Naive thymus-derived CD4-positive, alpha-beta T cell (primary cell): ENCODE measurements around the gene SLC35B4. TPM values are rescaled to one million over a fixed set of nuclear protein-coding genes. Genes with fewer than 3 reads are reported as not detected.

ENCODE experiments used
- ATAC-seq: fragments of 150-1000 bp; cut with Tn5 transposase; 2 replicates; pipeline ENCODE4 v1.10.0; 2021; ENCODE audit warnings: mild to moderate bottlenecking, moderate library complexity
- CTCF ChIA-PET: fragments of 350-600 bp; sonication (Branson Sonifier 250); formaldehyde crosslinking; loops from one replicate; lab custom pipeline; 2021; ENCODE audit warnings: antibody characterized with exemption; lab: Charles Lee
- POLR2A ChIA-PET: fragments of 350-600 bp; sonication (Branson Sonifier 250); formaldehyde crosslinking; loops from one replicate; lab custom pipeline; 2021; ENCODE audit warnings: antibody characterized with exemption, inconsistent platforms; lab: Charles Lee
- DNase-seq, 9 donors: peaks; one replicate each; pipeline versions ENCODE4 v3.0.0 to v3.0.0-alpha.2; 2020 to 2022; ENCODE audit warnings: mixed read lengths in 1 of 9
- H3K27ac ChIP-seq: one replicate; pipeline ENCODE4 v1.7.0; 2013; ENCODE audit warnings: mild to moderate bottlenecking, low read depth, low read length, moderate library complexity
- H3K27me3 ChIP-seq, 2 donors: one replicate each; pipeline ENCODE4 v1.7.0; 2013; ENCODE audit warnings: low read length in 2 of 2, mild to moderate bottlenecking in 2 of 2, moderate library complexity in 2 of 2; ENCODE audit not compliant: control insufficient read depth in 2 of 2, insufficient read depth in 2 of 2
- H3K36me3 ChIP-seq, 3 experiments: 1 replicate in 2 of 3; 2 replicates in 1 of 3; pipeline ENCODE4 v1.7.0; 2013; ENCODE audit warnings: low read length in 3 of 3, mild to moderate bottlenecking in 3 of 3, moderate library complexity in 1 of 3; ENCODE audit not compliant: insufficient read depth in 3 of 3, control insufficient read depth in 2 of 3
- H3K4me1 ChIP-seq, 2 donors: one replicate each; pipeline ENCODE4 v1.7.0; 2013; ENCODE audit warnings: low read length in 2 of 2, mild to moderate bottlenecking in 2 of 2, moderate library complexity in 1 of 2; ENCODE audit not compliant: control insufficient read depth in 2 of 2, insufficient read depth in 2 of 2
- H3K4me3 ChIP-seq: 2 replicates; pipeline ENCODE4 v1.7.0; 2013; ENCODE audit warnings: mild to moderate bottlenecking, low read length
- H3K9me3 ChIP-seq, 3 experiments: 1 replicate in 2 of 3; 2 replicates in 1 of 3; pipeline ENCODE4 v1.7.0; 2013; ENCODE audit warnings: low read length in 3 of 3; ENCODE audit not compliant: control insufficient read depth in 2 of 3
- H3K27ac Mint-ChIP-seq, 9 donors: one replicate each; pipeline ENCODE4 v1.8.0; 2020 to 2022; ENCODE audit warnings: mixed read lengths in 9 of 9, mild to moderate bottlenecking in 8 of 9, moderate library complexity in 5 of 9, inconsistent platforms in 2 of 9
- H3K27me3 Mint-ChIP-seq, 5 donors: one replicate each; pipeline ENCODE4 v1.8.0; 2021 to 2022; ENCODE audit warnings: mixed read lengths in 5 of 5, mild to moderate bottlenecking in 1 of 5
- H3K36me3 Mint-ChIP-seq, 5 donors: one replicate each; pipeline ENCODE4 v1.8.0; 2020 to 2022; ENCODE audit warnings: mixed read lengths in 5 of 5, mild to moderate bottlenecking in 3 of 5, inconsistent platforms in 1 of 5
- H3K4me1 Mint-ChIP-seq, 7 donors: one replicate each; pipeline ENCODE4 v1.8.0; 2020 to 2022; ENCODE audit warnings: mixed read lengths in 7 of 7, mild to moderate bottlenecking in 3 of 7, inconsistent platforms in 1 of 7
- H3K4me3 Mint-ChIP-seq, 10 donors: one replicate each; pipeline ENCODE4 v1.8.0; 2020 to 2022; ENCODE audit warnings: mild to moderate bottlenecking in 10 of 10, mixed read lengths in 10 of 10, moderate library complexity in 6 of 10, inconsistent platforms in 2 of 10
- H3K9me3 Mint-ChIP-seq, 11 donors: one replicate each; pipeline ENCODE4 v1.8.0; 2020 to 2022; ENCODE audit warnings: mixed read lengths in 11 of 11, mild to moderate bottlenecking in 4 of 11, inconsistent platforms in 1 of 11, moderate library complexity in 1 of 11
- intact Hi-C, 2 donors: fragments of 100-400 bp; cut with micrococcal nuclease; formaldehyde crosslinking; loops; one replicate each; pipeline ENCODE4 v1.15.1; 2023
- polyA plus RNA-seq, 2 donors: library from polyadenylated mRNA; unstranded; fragments of 300-500 nt; fragmentation: Illumina TruSeq; gene quantifications; one replicate each; pipeline ENCODE4 v1.2.3, GENCODE V29; 2021
- total RNA-seq, 6 experiments: library from RNA in 5 of 6; stranded (reverse) in 5 of 6; gene quantifications; 1 replicate in 5 of 6; 2 replicates in 1 of 6; pipeline ENCODE4 v1.2.3 and lab custom pipeline; 2021 to 2026

The SLC35B4 gene
- total and polyA plus RNA-seq, 7 experiments from 2014 or later: 9.8 to 19.2 (median 12.2) TPM

DNA sequence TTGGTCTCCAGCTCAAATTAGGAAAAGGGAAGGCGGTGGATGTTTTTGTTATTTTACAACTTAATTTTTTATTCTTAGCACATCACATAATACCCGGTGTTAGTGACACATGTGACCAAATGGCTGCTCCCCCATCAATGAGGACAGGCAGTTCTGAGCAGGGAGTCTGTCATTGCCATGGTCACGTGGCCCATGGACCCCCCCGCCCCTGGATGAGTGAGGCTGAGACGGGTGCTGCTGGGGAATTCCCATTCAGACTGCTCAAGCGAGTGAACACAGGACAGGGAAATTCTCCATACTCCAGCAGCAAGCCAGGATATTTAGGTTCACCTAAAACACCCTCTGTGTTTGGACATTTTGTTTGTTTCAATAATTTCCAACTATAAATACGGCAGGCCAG, 34.7 kb upstream of the SLC35B4 start:
- Histone ChIP-seq H3K4me3 (no peak overlapping the region), H3K9me3 (no peaks in the 10 kb centered on the region), H3K4me1 (no peaks in the 10 kb centered on the region), H3K27me3 (no peaks in the 10 kb centered on the region), H3K36me3 (no peaks in the 10 kb centered on the region), H3K27ac (no peak overlapping the region)
- DNase-seq (no peak), ATAC-seq (no peak)
- intact Hi-C loops: no loop called here
- no peak overlapping the region for H3K4me3 Mint-ChIP-seq
- H3K27me3 Mint-ChIP-seq: peaks cover 0 to 24% (median 19%) of the 10 kb centered on the region in 5 donors
- peaks cover 0 to 3% (median 0%) of the 10 kb centered on the region in 11 donors for H3K9me3 Mint-ChIP-seq
- peaks cover 0 to 1% (median 0%) of the 10 kb centered on the region in 7 donors for H3K4me1 Mint-ChIP-seq
- no peak overlapping the region for H3K27ac Mint-ChIP-seq
- POLR2A ChIA-PET: no interaction called here
- peaks cover 0 to 3% (median 0%) of the 10 kb centered on the region in 5 donors for H3K36me3 Mint-ChIP-seq
- CTCF ChIA-PET: no interaction called here

DNA sequence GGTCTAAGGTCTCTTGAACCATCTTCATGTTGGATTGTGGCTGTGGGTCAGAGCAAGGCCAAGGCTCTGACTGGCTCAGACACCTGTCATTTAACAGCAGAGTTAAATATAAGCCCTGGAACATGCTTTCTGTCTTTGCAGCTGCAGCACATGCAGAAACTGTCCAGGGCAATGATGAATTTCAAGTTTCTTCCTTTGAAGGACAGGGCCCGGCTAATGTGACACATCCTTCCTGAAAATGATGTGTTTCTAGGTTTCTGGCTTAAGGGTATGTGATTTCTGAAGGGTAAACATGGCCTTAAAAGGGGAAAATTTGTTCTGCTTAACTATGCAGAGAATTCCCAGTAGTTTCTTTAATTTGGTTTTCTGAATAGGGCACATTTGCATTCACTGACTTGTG, 34.0 kb upstream of the SLC35B4 start:
- H3K4me3 Mint-ChIP-seq: no peak overlapping the region
- peaks cover 0 to 27% (median 19%) of the 10 kb centered on the region in 5 donors for H3K27me3 Mint-ChIP-seq
- no peaks in the 10 kb centered on the region for H3K9me3 ChIP-seq
- H3K4me1 ChIP-seq: no peaks in the 10 kb centered on the region
- no peak overlapping the region for H3K27ac ChIP-seq
- no peak overlapping the region for H3K27ac Mint-ChIP-seq
- peaks cover 0 to 3% (median 0%) of the 10 kb centered on the region in 11 donors for H3K9me3 Mint-ChIP-seq
- H3K36me3 Mint-ChIP-seq: peaks cover 0 to 3% (median 0%) of the 10 kb centered on the region in 5 donors
- H3K27me3 ChIP-seq: no peaks in the 10 kb centered on the region
- CTCF ChIA-PET: no interaction called here
- intact Hi-C loops: no loop called here
- DNase-seq: no peak
- ATAC-seq: no peak
- POLR2A ChIA-PET: no interaction called here
- H3K4me3 ChIP-seq: no peak overlapping the region
- peaks cover 0 to 1% (median 0%) of the 10 kb centered on the region in 7 donors for H3K4me1 Mint-ChIP-seq
- H3K36me3 ChIP-seq: no peaks in the 10 kb centered on the region

GRCh38 chr7:134347567-134347966, 30.8 kb upstream of the SLC35B4 start:
- Mint-ChIP-seq H3K4me3 (no peak overlapping the region), H3K4me1 (no peaks in the 10 kb centered on the region), H3K27me3 (peaks cover 0 to 33% (median 24%) of the 10 kb centered on the region in 5 donors), H3K9me3 (peaks cover 0 to 1% (median 0%) of the 10 kb centered on the region in 11 donors), H3K27ac (no peak overlapping the region), H3K36me3 (peaks cover 0 to 3% (median 0%) of the 10 kb centered on the region in 5 donors)
- H3K27me3 ChIP-seq: no peaks in the 10 kb centered on the region
- no peaks in the 10 kb centered on the region for H3K4me1 ChIP-seq
- no peaks in the 10 kb centered on the region for H3K36me3 ChIP-seq
- ATAC-seq (no peak), DNase-seq (no peak)
- no peaks in the 10 kb centered on the region for H3K9me3 ChIP-seq
- POLR2A ChIA-PET: no interaction called here
- CTCF ChIA-PET: no interaction called here
- intact Hi-C loops: no loop called here
- no peak overlapping the region for H3K4me3 ChIP-seq
- no peak overlapping the region for H3K27ac ChIP-seq

DNA sequence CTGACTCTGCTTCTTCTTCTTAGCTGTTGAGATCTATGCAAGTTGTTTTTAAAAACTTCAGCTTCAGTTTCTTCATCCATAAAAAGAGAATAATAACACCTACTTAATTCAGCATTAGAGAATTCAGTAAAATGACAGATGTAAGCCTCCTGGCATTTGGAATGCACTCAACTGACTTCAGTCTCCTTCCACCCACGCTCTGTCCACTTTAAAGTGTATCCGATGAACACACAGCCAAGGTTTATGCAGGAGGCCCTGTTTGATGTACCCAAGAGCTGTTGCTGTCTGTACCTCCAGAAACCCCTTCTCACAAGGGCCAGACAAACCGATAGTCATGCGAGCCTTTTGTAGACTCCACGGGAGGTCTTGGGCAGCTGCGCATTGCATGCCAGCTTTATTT, 27.1 kb upstream of the SLC35B4 start:
- Histone ChIP-seq H3K27ac (no peak overlapping the region), H3K4me1 (no peaks in the 10 kb centered on the region), H3K36me3 (no peaks in the 10 kb centered on the region), H3K27me3 (no peaks in the 10 kb centered on the region), H3K9me3 (no peaks in the 10 kb centered on the region), H3K4me3 (no peak overlapping the region)
- Mint-ChIP-seq H3K9me3 (peaks cover 0 to 6% (median 2%) of the 10 kb centered on the region in 11 donors), H3K4me3 (no peak overlapping the region), H3K27ac (no peak overlapping the region), H3K36me3 (peaks cover 0 to 8% (median 0%) of the 10 kb centered on the region in 5 donors), H3K4me1 (no peaks in the 10 kb centered on the region), H3K27me3 (peaks cover 2 to 35% (median 19%) of the 10 kb centered on the region in 5 donors)
- intact Hi-C loops: no loop called here
- DNase-seq (no peak), ATAC-seq (no peak)
- CTCF ChIA-PET: no interaction called here
- POLR2A ChIA-PET: no interaction called here

DNA sequence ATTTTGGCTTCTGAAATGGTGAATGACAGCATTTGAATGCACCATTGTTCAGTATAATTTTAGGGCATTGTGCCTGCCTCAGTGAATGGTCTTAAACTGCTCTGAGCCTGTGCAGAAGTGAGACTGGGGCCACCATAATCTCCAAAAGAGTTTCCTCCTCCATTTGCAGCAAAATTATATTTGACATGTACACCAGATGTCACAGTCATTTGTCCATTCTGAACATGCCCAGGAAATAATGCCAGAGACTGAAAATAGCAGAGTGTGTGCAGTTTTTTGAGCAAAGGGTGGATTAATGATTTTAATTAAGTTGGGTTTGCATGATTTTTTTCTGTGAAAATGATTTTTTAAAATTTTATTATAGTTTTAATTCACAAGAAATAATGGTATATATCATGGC, 26.4 kb upstream of the SLC35B4 start:
- ATAC-seq (no peak), DNase-seq (no peak)
- Mint-ChIP-seq H3K27me3 (peaks cover 2 to 35% (median 19%) of the 10 kb centered on the region in 5 donors), H3K9me3 (peaks cover 0 to 8% (median 3%) of the 10 kb centered on the region in 11 donors), H3K4me1 (no peaks in the 10 kb centered on the region), H3K27ac (no peak overlapping the region), H3K36me3 (peaks cover 0 to 9% (median 0%) of the 10 kb centered on the region in 5 donors), H3K4me3 (no peak overlapping the region)
- CTCF ChIA-PET: no interaction called here
- H3K4me3 ChIP-seq: no peak overlapping the region
- H3K9me3 ChIP-seq: no peaks in the 10 kb centered on the region
- H3K27ac ChIP-seq: no peak overlapping the region
- H3K36me3 ChIP-seq: no peaks in the 10 kb centered on the region
- no peaks in the 10 kb centered on the region for H3K27me3 ChIP-seq
- no peaks in the 10 kb centered on the region for H3K4me1 ChIP-seq
- POLR2A ChIA-PET: no interaction called here
- intact Hi-C loops: no loop called here

- Mint-ChIP-seq H3K27ac (no peak overlapping the region), H3K9me3 (peaks cover 0 to 10% (median 5%) of the 10 kb centered on the region in 11 donors), H3K27me3 (peaks cover 2 to 15% (median 12%) of the 10 kb centered on the region in 5 donors), H3K4me3 (no peak overlapping the region), H3K36me3 (peaks cover 0 to 9% (median 0%) of the 10 kb centered on the region in 5 donors), H3K4me1 (no peaks in the 10 kb centered on the region)
- H3K4me3 ChIP-seq: no peak overlapping the region
- H3K9me3 ChIP-seq: no peaks in the 10 kb centered on the region
- no peak for DNase-seq
- CTCF ChIA-PET: no interaction called here
- intact Hi-C loops: no loop called here
- H3K4me1 ChIP-seq: no peaks in the 10 kb centered on the region
- POLR2A ChIA-PET: no interaction called here
- H3K27me3 ChIP-seq: no peaks in the 10 kb centered on the region
- no peak overlapping the region for H3K27ac ChIP-seq
- no peaks in the 10 kb centered on the region for H3K36me3 ChIP-seq
- ATAC-seq: no peak
Measured at GRCh38 chr7:134339475-134339874, 22.7 kb upstream of the SLC35B4 start.

DNA sequence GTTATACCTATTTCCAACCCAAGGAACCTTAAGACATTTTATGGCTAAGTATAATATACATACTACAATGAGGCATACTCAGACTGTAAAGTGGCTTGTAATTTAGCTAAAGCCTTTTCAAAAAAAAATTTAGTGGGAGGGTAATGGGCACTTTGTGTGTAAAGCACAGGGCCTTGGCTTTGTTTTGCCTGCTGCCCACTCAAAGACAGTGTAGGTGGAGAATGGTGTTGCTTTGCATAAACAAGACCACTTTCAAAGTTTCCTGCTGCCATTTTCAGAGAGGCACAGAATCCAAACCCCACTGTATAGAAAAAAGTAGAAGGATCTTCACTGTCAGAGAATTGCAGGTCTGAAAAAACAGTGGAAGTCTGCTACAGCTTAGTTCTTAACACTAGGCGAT, 21.2 kb upstream of the SLC35B4 start:
- no peaks in the 10 kb centered on the region for H3K9me3 ChIP-seq
- H3K4me3 ChIP-seq: no peak overlapping the region
- no peak overlapping the region for H3K27ac ChIP-seq
- DNase-seq (no peak), ATAC-seq (no peak)
- Mint-ChIP-seq H3K27ac (no peak overlapping the region), H3K27me3 (peaks cover 2 to 27% (median 10%) of the 10 kb centered on the region in 5 donors), H3K4me3 (no peak overlapping the region), H3K9me3 (peaks cover 0 to 10% (median 5%) of the 10 kb centered on the region in 11 donors), H3K36me3 (peaks cover 0 to 9% (median 0%) of the 10 kb centered on the region in 5 donors), H3K4me1 (no peaks in the 10 kb centered on the region)
- H3K4me1 ChIP-seq: no peaks in the 10 kb centered on the region
- intact Hi-C loops: no loop called here
- ChIA-PET CTCF (no interaction called here), POLR2A (no interaction called here)
- no peaks in the 10 kb centered on the region for H3K36me3 ChIP-seq
- no peaks in the 10 kb centered on the region for H3K27me3 ChIP-seq
